GM18517 (cell line): ENCODE results near the gene MARVELD1.

Experiments used
- ATAC-seq: cut with Tn5 transposase; IDR thresholded peaks from one replicate; pipeline ENCODE4 v1.9.1; 2021; ENCODE audit warnings: mild to moderate bottlenecking, moderate library complexity; ENCODE audit not compliant: unreplicated experiment

MARVELD1 gene

DNA sequence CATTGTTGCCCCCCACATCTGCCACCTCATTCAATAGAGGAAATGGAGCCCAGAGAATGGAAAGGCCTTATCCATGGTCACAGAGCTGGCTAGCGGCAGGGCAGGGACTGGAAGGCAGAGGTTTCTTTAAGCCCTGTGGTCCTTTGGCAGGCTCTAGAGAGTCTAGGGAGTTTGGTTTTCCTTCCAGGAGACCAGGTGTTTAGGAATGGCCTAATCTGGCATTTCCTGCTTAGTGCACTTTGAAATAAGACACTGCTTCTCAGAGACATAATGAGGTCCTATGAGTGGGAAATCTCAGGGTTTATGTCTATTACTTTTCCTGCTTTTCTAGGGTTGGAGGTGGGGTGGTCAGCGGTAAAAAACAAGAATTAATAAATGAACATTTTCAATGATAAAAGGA, 6.1 kb downstream of the MARVELD1 start:
- no peak for ATAC-seq

DNA sequence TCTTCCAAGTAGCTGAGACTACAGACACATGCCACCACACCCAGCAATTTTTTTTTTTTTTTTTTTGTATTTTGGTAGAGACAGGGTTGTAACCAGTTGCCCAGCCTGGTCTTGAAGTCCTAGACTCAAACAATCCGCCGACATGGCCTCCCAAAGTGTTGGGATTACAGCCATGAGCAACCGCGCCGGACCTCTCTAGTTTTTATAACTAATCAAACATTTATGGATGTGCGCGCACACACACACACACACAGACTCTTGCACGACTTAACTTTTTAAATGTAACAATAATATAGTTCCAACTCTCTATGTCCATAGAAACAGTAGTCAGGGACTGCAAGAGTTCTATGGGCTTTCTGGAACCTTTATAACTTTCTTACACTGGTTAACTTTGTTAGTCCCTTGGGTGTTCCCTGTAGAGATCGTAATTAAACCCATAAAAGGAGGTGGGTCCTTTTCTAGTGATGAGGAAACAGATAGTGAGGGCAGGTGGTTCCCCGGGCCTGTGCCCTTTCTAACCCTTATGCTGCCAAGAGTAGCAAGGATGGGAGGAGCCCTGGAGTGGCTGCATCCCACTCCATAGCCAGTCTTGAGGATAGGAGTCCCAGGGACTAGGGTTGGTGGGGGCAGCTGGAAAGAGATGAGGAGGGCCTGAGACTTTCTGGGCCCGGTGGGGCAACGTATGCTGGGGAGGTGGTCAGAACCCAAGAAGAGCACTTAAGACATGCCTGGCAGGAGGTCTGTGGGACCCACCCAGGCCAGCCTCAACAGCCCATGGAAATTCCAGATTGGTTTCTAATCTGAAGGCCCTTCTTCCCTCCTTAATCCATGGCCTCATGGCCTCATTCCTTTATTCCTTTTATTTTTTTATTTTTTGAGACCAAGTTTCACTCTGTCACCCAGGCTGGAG, 8.6 kb downstream of the MARVELD1 start:
- ATAC-seq: no peak

DNA sequence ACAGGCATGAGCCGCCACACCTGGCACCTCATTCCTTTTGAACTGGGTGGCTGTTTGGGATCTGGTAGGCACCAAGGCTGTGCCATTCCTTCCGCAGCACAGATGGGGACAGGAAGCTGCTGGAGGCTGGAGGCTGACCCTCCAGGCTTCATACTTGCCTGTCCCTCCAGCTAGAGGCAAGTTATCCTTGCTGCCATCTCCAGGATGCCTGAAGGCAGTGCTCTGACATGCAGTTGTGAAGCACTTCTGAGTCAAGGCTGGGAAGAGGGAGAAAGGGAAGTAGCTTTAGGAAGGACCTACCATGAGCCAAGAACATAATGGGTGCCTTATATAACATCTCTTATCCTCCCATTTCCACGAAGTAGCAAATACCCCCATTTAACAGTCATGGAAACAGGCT, 9.5 kb downstream of the MARVELD1 start:
- no peak for ATAC-seq

DNA sequence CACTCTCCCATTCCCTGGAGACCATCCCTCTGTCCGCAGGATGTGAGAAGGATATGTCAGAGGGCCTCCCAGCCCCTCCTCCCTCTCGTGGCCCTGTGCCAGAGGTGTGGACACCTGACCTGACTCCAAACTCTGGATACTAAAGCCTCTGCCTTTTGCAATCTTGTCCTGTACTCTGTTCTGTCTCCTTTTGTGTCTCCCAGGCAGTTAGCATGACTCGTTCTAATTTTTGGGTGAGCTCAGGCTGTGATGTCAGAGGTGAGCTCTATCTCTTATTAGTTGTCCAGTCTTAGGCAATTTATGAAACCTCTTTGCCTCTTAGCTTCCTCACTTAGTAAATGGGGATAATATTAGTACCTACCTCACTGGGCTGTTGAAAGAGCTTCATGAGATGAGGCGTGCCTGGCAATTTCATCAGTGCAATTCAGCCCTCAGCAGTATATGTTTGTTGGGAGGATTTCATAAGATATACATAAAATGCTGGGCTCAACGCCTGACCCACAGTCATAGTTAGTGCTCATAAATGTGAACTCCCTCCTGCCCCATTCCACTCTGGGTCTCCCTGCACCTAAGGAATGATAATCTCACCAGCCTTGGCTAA, 10.9 kb downstream of the MARVELD1 start:
- no peak for ATAC-seq

DNA sequence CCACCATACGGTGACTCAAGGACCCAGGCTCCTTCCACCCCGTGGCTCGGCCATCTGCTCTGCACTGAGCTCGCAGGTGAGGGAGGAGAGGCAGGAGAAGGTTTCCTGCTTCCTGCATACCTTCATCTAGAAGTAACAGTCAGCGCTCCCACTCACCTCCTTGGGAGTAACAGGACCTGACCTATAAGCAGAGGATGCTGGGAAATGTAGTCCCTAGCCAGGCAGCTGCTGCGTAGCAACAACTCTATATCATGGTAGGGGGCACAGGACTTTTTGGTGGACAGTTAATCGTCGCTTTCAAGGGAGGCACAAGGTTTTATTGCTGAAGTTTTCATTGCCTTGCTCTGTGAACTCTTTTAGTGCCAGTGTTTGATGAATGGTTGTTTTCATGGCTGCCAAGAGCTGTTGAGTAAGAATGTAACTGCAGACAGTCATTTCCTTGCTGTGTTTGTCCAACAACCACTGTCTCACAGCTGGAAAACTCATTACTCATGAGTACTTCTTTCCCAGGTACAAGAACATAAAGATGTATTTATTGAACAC, 13.2 kb downstream of the MARVELD1 start:
- no peak for ATAC-seq

DNA sequence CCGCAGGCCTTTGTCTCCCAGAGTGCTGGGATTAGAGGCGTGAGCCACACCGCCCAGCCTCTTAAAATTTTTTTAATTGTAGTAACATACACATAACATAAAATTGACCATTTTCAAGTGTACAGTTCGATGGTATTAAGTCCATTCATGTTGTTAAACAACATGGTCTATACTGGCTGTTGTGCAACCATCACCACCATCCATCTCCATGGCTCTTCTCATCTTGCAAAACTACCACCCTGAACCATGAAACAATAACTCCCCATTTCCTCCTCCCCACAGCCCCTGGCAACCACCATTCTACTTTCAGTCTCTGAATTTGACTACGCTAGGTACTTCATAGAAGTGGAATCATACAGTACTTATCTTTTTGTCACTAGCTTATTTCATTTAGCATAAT, 15.5 kb downstream of the MARVELD1 start:
- no peak for ATAC-seq

DNA sequence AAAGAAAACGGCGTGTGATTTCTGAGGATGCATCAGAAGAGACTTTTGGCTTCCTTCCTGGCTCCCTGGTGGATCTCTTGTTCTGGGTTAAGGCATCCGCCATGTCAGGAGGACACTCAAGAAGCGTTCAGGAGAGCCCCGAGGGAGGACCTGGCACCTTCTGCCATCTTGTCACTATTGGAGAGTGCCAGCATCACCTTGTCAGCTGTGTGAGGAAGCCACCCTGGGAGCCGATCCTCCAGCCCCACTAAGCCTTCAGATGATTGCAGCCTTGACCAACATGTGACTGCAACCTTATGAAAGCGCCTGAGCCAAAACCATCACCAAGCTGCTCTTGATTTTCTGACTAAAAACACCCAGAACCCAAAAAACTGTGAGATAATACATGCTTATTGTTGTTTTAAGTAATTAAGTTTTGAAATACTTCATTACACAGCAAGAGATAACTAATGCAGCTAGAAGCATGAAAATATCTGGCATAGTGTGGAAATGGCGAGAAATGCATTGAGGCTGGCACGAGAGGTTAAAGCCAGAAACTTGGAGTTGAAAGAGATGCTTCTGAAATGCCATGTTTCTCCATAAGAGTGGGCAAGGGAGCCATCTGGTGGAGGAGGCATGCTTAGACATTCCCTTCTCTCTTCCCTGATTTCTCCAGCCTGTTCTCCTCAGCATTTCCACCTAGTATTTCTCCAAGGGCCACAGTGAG, 18.0 kb downstream of the MARVELD1 start:
- no peak for ATAC-seq

DNA sequence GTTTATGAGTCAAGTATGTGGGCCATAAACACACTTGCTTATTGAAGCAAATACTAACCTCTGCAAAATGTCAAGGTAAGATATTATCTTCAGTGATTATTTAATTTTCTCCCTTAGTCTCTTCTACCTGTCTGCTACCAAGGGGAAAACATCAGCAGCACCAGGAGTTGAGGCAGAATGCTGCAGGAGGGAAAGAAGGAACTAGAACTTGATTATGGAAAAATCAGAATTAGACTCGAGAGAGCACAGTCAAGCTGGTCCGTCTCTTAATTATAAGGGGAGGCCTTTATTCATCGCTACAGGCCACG, 18.5 kb downstream of the MARVELD1 start:
- ATAC-seq: no peak

DNA sequence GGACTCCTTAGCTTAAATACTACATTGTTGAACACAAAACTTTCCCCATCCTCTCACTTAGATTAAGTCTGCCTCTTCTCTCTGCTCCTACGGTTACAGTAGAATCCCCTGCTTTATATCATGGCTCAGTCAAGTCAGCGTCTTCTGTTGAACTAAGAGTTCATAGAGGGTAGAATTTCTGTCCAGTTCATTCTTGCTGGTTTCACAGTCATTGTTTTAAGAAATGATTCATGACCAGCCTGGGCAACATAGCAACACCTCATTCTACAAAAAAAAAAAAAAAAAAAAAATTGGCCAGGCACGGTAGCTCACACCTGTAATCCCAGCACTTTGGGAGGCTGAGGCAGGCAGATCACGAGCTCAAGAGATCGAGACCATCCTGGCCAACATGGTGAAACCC, 19.7 kb downstream of the MARVELD1 start:
- no peak for ATAC-seq

DNA sequence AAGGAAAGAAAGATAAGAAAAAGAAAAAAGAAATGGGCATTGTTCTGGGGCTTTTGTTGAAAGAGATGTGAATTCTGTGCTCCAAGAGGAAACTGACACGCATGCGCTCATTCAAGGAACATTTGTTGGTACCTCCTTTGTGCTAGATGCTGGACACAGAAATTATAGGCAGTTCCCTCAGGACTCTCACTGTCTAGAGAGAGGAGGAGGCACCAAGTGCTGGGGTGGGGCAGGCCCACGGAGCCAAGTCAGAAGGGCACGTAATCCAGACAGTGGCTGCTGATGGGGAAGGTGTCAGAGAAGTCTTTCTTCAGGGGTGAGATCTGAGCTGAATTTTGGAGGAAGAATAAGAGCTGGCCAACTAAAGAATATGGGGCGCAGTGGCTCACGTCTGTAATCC, 20.5 kb downstream of the MARVELD1 start:
- ATAC-seq: no peak

DNA sequence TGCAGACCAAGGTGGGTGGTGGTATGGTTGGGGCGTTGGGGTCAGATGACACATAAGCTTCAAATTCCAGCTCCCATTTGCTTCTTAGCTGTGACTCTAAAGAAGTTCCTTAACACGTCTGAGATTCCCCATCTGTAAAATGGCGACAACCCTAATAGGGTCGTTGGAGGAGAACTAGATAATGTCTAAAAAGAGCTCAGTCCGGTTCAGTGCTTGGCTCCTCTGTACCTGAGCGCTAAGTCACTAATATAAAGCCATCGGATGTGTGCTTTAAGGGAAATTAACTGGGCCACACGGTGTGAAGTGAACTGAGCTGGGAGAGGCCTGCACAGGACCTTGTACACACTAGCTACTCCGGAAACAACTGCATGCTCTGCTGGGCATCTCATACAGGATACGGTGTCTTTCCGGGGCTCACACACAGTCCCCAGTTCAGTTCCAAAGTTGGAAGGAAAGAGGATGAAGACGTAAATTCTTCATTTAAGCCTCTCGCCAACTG, 22.9 kb downstream of the MARVELD1 start:
- peak; percentile 21 for ATAC-seq

DNA sequence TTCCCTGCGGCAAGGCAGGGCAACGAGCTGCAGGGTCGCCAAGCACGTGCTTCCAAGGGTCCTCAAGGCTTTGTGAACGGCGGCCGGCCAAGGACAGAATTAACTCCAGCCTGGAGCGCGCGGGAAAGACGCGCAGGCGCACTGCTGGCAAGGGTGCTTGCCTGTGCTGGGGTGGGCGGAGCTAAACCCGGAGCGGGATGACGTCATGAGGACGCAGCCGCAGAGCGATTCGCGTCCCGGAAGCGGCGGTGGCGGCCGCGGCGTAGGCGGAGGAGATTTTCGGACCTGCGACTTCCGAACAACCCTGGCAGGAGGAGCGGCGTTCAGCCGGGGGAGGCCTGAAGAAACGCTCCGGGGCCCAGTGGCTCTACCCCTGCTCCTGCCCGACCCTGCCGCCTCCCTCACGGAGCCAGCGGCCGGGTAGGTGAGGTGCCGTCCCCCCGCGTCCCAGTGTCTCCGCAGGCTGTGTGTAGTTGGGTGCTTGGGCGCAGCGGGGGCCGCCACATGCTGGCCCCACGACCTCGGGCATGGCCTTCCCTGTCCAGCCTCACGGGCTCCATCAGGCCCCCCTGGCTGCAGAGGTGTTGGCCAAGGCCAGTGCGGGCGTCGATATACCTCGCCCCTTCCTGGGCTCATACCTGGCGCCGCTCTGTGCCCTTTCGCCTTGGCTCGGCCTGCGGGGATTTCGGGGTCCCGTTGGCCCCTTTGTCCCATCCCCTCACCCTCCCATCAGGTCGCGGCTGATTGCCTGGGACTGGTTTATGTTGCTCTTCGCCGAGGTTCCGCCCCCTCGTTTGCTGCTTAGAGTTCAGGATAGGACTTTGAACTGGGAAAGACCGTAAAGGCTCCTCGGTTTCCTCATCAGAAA, 23.6 kb downstream of the MARVELD1 start, which contains the start of gene ZFYVE27:
Gene ZFYVE27 (plus strand): TSS at position 227 of the 868 bp plus-strand sequence. CDS start 1,350 bp downstream, outside the sequence.
- peak; percentile 76 for ATAC-seq

DNA sequence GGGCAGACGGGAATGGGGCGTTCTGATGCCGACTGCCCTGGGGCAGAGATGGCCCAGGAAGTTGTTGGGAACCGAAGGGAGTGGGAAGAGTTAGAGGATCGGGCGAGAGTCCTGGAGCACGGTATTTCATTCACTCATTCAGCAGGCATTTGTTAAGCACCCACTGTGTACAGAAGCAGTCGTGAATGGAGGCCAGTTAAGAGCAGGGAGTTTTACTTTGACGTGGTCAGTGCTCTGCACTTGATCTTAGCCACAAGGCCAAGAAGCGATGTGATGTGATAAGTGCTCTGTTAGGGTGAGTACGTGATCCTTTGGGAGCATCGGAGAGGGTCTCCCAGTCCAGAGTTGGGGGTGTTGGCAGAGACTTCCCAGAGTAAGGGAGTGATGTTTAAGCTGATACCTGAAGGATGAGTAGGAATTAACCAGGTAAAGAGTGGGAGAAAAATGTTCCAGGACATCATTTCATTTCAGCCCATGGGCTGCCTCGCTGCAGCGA, 24.3 kb downstream of the MARVELD1 start:
- peak; percentile 16 for ATAC-seq

DNA sequence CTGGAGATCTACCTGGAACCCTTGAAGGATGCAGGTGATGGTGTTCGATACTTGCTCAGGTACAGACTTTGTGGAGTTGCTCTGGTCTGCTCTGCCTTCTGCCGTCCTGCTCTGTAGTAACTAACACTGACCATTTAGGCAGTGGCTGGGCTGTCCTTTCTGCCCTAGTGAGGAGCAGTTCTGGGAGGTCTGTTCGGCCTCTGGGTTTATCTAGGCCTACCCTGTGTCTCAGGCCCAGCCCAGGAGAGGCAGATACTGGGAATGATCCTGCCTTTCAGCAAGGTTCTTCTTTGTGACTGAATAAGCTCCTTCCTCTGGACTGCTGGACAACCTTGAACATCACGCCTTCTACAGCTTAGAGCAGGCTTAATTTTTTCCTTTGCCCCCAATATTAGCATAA, 25.1 kb downstream of the MARVELD1 start:
- ATAC-seq: no peak

DNA sequence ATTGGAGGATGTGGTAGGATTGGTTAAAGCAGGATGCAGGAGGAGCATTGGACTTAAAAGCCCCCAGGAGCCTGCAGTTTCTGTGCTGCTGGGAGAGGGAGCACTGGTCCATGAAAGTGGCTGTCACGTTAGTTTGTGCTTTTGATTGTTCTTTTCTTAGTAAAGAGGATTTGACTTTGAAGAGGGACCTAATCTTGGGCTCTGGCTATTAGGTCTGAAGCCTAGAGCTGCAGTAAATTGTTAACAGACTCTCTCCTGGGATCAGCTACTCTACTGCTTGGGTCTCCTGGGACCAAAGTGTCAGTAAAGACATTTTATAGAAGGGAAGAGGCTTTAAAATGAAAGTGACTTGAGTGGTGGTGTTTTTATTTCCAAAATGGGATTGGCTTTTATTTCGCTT, 27.1 kb downstream of the MARVELD1 start:
- ATAC-seq: no peak

DNA sequence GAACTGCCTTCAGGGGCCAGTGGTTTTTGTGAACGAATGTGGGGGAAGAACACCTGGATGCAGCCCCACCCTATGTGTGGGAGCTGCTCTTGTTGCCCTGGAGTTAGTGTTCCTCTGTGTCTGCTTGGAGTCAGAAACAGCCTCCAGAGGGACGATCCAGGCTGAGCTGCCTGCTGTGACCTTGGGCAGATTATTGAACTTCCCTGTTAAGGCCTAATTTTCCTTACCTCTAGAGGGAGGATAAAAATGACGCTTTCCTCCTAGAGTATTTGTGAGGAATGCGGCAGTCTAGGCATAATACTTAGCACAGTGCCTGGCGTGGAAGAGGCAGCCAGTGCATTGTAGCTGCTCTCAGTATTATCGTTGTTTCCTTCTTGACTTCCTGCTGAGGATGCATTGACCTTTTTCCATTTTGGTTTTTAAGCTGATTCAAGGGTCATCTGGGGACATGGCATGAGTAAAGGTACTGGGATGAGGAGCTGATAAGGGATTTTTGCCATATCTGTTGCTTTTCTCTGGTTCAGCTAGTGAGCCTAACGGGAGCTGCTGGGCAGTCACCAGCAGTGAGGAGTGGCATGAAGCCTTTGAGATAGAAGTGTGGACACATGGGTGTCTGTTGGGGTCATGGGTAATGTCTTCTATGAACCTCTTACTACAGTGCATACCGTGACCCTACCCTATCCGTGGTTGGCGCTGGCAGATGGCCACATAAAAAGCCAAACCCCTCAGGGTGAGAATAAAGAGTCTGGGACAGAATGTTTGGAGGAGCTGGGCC, 29.8 kb downstream of the MARVELD1 start:
- no peak for ATAC-seq

DNA sequence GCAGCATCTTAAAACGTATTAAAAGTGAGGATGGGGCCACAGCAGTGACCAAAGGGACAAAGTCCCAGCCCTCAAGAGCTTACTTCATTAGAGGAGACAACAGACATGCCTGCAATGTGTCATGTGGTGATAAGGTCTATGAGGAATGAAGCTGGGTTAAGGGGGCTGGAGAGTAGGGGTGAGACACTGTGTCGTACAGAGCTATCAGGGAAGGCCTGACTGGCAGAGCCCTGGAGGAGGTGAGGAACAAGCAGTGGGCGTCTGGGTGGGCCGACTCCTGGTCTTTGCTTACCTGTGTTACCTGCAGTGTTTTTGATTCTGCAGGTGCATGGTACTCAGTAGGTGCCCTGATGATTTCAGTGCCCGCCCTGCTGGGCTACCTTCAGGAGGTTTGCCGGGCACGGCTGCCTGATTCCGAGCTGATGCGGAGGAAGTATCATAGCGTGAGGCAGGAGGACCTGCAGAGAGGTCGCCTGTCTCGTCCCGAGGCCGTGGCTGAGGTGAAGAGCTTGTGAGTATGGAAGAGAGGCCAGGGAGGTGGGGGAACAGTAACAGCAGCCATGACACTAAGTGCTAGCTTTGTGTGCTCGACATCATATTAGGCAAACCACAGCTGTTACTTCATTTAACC, 31.0 kb downstream of the MARVELD1 start:
- ATAC-seq: no peak

DNA sequence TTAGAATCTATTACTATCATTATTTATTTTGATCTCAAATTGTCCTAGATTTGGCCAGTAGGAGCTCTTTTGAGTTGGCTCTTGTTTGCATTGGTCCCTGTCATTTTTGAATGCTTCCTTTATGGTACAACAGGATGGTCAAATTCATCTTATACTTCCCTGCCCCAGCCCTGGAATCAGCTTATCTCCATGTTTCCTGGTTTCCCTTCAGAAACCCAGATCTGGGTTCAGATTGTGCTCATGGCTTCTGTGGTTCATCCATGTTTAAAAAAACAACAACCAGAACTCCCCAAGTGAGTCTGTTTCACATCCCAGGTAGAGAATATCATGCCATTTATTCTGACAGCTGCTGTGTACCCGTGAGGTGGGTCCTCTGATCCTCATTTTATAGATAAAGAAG, 34.0 kb downstream of the MARVELD1 start:
- ATAC-seq: no peak

DNA sequence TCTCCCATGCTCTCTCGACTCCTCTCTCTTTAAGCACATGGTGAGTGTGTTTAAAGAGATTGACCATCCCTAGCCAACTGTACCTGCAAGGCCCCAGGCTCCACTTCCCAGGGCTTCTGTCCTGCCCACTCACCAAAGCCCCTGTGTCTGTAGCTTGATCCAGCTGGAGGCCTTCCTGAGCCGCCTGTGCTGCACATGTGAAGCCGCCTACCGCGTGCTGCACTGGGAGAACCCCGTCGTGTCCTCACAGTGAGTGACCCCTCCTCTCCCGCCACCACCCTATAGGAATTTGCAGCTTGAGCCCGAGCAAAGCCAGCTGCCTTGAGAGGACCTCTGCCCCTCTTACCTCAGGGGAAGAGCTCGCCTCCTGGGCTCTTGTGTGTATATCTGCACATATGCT, 34.6 kb downstream of the MARVELD1 start:
- ATAC-seq: no peak
